GM12874 (cell line): ENCODE measurements around the gene PKD1L1.

Experiments used
- TF ChIP-seq, protein P1 (sequence below): IDR thresholded peaks from 2 replicates; pipeline ENCODE4 v1.5.1; 2011; ENCODE audit warnings: low read depth, mild to moderate bottlenecking, control low read depth, low read length, moderate library complexity; ENCODE audit not compliant: insufficient read depth

PKD1L1 gene

GRCh38 chr7:47897831-47898230 is 50.4 kb downstream of the PKD1L1 start:
- TF ChIP-seq, protein P1, sequence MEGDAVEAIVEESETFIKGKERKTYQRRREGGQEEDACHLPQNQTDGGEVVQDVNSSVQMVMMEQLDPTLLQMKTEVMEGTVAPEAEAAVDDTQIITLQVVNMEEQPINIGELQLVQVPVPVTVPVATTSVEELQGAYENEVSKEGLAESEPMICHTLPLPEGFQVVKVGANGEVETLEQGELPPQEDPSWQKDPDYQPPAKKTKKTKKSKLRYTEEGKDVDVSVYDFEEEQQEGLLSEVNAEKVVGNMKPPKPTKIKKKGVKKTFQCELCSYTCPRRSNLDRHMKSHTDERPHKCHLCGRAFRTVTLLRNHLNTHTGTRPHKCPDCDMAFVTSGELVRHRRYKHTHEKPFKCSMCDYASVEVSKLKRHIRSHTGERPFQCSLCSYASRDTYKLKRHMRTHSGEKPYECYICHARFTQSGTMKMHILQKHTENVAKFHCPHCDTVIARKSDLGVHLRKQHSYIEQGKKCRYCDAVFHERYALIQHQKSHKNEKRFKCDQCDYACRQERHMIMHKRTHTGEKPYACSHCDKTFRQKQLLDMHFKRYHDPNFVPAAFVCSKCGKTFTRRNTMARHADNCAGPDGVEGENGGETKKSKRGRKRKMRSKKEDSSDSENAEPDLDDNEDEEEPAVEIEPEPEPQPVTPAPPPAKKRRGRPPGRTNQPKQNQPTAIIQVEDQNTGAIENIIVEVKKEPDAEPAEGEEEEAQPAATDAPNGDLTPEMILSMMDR, result no peak

DNA sequence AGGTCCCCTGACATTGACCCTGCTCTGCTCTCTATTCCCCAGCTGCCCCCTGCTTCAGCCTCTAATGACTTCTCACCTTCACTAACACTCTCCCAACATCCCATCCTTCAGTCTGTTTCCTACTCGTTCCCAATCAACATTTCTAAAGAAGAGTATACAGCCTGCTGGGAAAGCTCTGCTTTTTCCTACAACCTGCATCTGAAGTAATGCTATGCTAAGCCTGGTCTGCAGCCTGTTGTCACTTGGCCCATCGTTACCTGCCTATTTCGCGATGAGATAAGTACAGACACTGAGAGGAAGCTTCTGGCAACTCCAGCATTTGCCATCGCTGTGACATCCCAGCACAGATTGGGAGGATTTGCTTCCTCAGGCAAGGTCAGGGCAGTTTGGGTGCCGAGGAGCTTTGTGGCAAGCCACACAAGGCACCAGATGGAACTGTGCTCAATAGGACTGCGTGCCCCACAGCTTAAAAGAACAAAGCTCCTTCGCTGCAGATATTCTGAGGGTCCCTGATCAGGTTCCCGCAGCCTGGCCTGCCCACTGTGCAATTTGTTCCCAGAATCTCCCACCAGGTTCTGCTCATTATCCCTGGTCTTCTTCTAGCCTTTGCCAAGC is 51.4 kb downstream of the PKD1L1 start:
- TF ChIP-seq, protein P1, result no peak

GRCh38 chr7:47895026-47895425 is 53.2 kb downstream of the PKD1L1 start:
- TF ChIP-seq, protein P1, result no peak

- TF ChIP-seq, protein P1, result no peak
These were observed 54.4 kb downstream of the PKD1L1 start for GRCh38 chr7:47893721-47894365.

DNA sequence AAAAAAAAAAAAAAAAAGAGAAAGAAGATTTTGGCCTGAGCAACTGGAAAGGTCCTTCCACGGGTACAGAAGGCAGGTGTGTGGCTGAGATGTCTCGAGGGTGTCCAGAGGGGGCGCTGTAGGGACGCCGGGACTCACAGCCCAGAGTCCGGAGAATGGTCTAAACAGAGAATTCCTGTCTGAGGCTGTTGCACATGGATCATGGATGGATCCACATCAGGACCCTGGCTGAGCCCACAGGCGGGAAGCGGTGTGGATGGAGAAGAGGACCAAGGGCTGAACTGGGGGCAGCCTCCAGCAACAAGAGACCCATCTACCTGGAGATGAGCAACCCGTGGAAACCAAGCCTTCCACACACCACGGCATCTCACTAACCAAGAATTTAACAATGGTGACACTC is 55.0 kb downstream of the PKD1L1 start:
- TF ChIP-seq, protein P1, result peak; percentile 62

DNA sequence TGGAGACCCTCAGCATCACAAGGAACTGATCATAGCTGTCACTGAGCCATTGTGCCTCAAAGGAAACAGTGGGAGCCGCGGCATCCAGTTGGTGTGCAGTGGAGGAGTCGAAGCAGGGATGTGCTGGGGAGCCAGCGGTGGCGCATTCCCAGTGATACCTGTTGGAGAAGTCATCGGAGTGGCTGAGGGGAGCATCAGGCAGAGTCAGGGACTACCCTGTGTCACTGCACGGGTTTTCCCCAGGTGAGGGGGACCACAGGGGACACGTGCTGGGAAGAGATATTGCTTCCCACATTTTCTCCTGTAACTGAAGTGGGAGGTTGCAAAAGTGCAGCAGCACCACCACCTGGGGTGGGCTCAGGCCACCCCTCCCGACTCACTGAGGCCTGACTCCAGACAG is 57.7 kb downstream of the PKD1L1 start:
- TF ChIP-seq, protein P1, result no peak

DNA sequence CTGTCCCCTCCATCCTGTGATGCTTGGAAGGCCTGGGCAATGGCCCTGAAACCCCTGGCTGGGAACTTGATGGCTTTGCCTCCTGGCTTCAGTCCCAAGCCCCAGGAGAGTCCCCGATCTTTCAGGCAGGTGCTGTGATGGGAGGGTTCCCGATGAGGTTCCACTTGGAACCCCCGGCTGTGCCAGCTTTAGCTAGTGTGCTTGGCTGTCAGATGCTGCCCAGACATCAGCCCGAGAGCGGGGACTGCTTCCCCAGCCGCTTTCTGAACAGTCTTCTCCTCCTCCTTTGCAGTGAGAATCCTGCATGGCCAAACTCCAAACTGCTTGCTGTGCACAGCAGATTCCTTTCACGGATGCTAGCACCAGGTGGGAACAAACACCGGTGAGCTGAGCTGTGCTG is 58.1 kb downstream of the PKD1L1 start:
- TF ChIP-seq, protein P1, result no peak
